Breast epithelium (tissue), 3 donors: Measurements from ENCODE around the gene WDR90.

ENCODE experiments used
- CTCF ChIP-seq, 3 donors: fragments of 450-650 bp; IDR thresholded peaks; one replicate each; pipeline ENCODE4 v1.5.1; 2016 to 2017; ENCODE audit warnings: antibody characterized with exemption in 3 of 3, mild to moderate bottlenecking in 3 of 3, moderate library complexity in 3 of 3
- POLR2A ChIP-seq: fragments of 450-650 bp; IDR thresholded peaks from one replicate; pipeline ENCODE4 v1.6.1; 2016; ENCODE audit warnings: antibody characterized with exemption, mild to moderate bottlenecking, moderate library complexity

DNA sequence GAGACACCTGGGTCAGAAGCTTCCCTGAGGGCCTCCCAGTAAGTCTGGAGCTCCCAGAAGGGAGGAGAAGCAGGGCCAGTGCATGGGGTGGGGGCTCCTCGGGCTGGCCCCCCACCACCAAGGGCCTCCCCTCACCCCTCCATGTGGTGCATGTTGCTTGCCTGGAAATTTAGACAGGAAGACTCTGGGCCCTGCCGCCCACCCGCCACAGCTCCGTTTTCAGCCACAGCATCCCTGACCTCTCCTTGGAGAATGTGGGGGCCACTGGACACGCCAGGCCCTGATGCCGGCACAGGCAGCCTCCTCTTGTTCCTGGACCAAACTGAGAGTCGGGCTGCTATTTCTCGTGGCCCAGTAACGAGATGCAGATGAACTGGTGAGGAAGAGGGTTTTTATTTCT is 10.3 kb upstream of the WDR90 start:
- TF ChIP-seq CTCF (IDR thresholded peaks at IDR 0.05) (no peak), POLR2A (no peak)
